Uterus (tissue), 2 donors: Measurements from ENCODE around the gene ANXA11.

Experiments used
- POLR2A ChIP-seq, 2 donors: fragments of 450-650 bp; IDR thresholded peaks; one replicate each; pipeline ENCODE4 v1.6.1; 2016; ENCODE audit warnings: antibody characterized with exemption in 2 of 2, mild to moderate bottlenecking in 1 of 2, moderate library complexity in 1 of 2
- TF ChIP-seq, protein P1 (sequence below), 4 experiments: fragments of 200-600 bp in 2 of 4; fragments of 450-650 bp in 2 of 4; sonication (generic) in 2 of 4; IDR thresholded peaks; one replicate each; pipeline ENCODE4 v1.5.1; 2016 to 2019; ENCODE audit warnings: antibody characterized with exemption in 4 of 4, mild to moderate bottlenecking in 2 of 4, moderate library complexity in 1 of 4

DNA sequence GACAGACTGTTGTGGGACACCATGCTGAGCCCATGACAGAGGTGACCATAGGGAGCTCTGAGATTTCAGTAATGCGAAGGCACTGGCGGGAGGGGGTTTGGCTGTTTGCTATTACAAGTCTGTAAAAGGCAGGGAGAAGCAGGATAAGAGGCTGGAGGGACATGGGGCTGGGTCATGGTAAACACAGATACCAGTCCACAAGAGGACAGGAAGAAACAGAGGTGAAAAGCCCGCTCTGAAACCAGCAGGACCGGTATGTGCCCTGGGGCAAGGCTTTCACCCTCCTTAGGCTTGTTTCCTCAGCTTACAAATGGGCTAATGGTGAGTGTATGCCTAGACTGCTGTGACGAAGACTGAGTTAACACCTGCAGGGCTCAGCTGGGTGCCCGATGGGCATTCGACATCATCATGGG lies 34.1 kb downstream of the ANXA11 start:
- TF ChIP-seq, protein P1, sequence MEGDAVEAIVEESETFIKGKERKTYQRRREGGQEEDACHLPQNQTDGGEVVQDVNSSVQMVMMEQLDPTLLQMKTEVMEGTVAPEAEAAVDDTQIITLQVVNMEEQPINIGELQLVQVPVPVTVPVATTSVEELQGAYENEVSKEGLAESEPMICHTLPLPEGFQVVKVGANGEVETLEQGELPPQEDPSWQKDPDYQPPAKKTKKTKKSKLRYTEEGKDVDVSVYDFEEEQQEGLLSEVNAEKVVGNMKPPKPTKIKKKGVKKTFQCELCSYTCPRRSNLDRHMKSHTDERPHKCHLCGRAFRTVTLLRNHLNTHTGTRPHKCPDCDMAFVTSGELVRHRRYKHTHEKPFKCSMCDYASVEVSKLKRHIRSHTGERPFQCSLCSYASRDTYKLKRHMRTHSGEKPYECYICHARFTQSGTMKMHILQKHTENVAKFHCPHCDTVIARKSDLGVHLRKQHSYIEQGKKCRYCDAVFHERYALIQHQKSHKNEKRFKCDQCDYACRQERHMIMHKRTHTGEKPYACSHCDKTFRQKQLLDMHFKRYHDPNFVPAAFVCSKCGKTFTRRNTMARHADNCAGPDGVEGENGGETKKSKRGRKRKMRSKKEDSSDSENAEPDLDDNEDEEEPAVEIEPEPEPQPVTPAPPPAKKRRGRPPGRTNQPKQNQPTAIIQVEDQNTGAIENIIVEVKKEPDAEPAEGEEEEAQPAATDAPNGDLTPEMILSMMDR (IDR thresholded peaks at IDR 0.05) = no peak
- TF ChIP-seq POLR2A (IDR thresholded peaks at IDR 0.05) = no peak
